ENCODE measurements around the gene IL17RE. TPM values are rescaled to one million over a fixed set of nuclear protein-coding genes. Genes with fewer than 3 reads are reported as not detected.

Gene IL17RE
- total and polyA plus RNA-seq, 2 of the 13 experiments (the other 11 are each of a cell fraction or from before 2014, with no cell fraction given): 14.5 to 24.1 TPM

- peak; percentile 58; the same call in 1 of the 2 replicates for TF ChIP-seq ZSCAN25 (CRISPR knock-in tag; IDR thresholded peaks at IDR 0.05)
- peak; percentile 63 for TF ChIP-seq RBFOX2 (IDR thresholded peaks at IDR 0.05; ENCODE audit: low read depth, low read length)
- no peak for TF ChIP-seq GPBP1L1 (CRISPR knock-in tag; IDR thresholded peaks at IDR 0.05)
- no peak for TF ChIP-seq ZBTB4 (CRISPR knock-in tag; IDR thresholded peaks at IDR 0.05; ENCODE audit: borderline replicate concordance)
- no peak for TF ChIP-seq ZNF282 (IDR thresholded peaks at IDR 0.05; ENCODE audit: partially characterized antibody)
- no peak for TF ChIP-seq RAD51 (IDR thresholded peaks at IDR 0.05; ENCODE audit: borderline replicate concordance)
- TF ChIP-seq ZEB1 (IDR thresholded peaks at IDR 0.05; ENCODE audit: insufficient replicate concordance, low read depth): peak; percentile 37
- TF ChIP-seq ZNF24 (IDR thresholded peaks at IDR 0.05): no peak
- TF ChIP-seq TFDP2 (CRISPR knock-in tag; IDR thresholded peaks at IDR 0.05): no peak
- no peak for TF ChIP-seq ZMYM2 (CRISPR knock-in tag; IDR thresholded peaks at IDR 0.05)
- peak; percentile 60; the same call in 1 of the 2 replicates for TF ChIP-seq PHF20 (CRISPR knock-in tag; IDR thresholded peaks at IDR 0.05)
- TF ChIP-seq MTA1 (CRISPR knock-in tag; IDR thresholded peaks at IDR 0.05; ENCODE audit: borderline replicate concordance): no peak; the same call in 1 of the 2 replicates
- no peak for TF ChIP-seq ZNF660 (CRISPR knock-in tag; IDR thresholded peaks at IDR 0.05; ENCODE audit: borderline replicate concordance, low read depth)
- peak; percentile 69 for TF ChIP-seq ZNF501 (CRISPR knock-in tag; IDR thresholded peaks at IDR 0.05)
- no peak for TF ChIP-seq ZNF589 (CRISPR knock-in tag; conservative IDR thresholded peaks at IDR 0.05)
- TF ChIP-seq ZSCAN5A (CRISPR knock-in tag; IDR thresholded peaks at IDR 0.05; ENCODE audit: borderline replicate concordance): no peak
- TF ChIP-seq ZNF704 (CRISPR knock-in tag; IDR thresholded peaks at IDR 0.05; ENCODE audit: borderline replicate concordance): no peak; the same call in 1 of the 2 replicates
Measured at GRCh38 chr3:9902372-9903237, at the start of gene IL17RE (continued).

Data from HepG2 (cell line).